UCSD-AML1 (cell line): ENCODE measurements around the gene PTPRN2.

Experiments used
- DNase-seq: peaks from one replicate; lab custom pipeline; 2025; ENCODE audit not compliant: unreplicated experiment; lab: John Stamatoyannopoulos, UW

PTPRN2 gene

GRCh38 chr7:158067219-158067930 lies 520.2 kb downstream of the PTPRN2 start:
- DNase-seq, result no peak

- no peak for DNase-seq
These were observed 521.5 kb downstream of the PTPRN2 start for GRCh38 chr7:158066085-158066484.

GRCh38 chr7:158065340-158065739 lies 522.3 kb downstream of the PTPRN2 start:
- no peak for DNase-seq

- no peak for DNase-seq
These were observed 523.0 kb downstream of the PTPRN2 start for GRCh38 chr7:158064631-158065030.

- DNase-seq, result no peak
These were observed 523.6 kb downstream of the PTPRN2 start for GRCh38 chr7:158063850-158064610.

GRCh38 chr7:158062661-158063060 lies 525.0 kb downstream of the PTPRN2 start:
- no peak for DNase-seq

GRCh38 chr7:158061884-158062656 lies 525.6 kb downstream of the PTPRN2 start:
- DNase-seq, result no peak

GRCh38 chr7:158061026-158061630 lies 526.5 kb downstream of the PTPRN2 start:
- no peak for DNase-seq

GRCh38 chr7:158060216-158060615 lies 527.4 kb downstream of the PTPRN2 start:
- DNase-seq, result no peak

- no peak for DNase-seq
These were observed 530.2 kb downstream of the PTPRN2 start for GRCh38 chr7:158057446-158057845.

- DNase-seq, result no peak
These were observed 530.9 kb downstream of the PTPRN2 start for GRCh38 chr7:158056761-158057160.

- DNase-seq, result no peak
These were observed 531.7 kb downstream of the PTPRN2 start for GRCh38 chr7:158055726-158056510.

GRCh38 chr7:158054611-158055010 lies 533.0 kb downstream of the PTPRN2 start:
- no peak for DNase-seq

GRCh38 chr7:158054081-158054480 lies 533.5 kb downstream of the PTPRN2 start:
- DNase-seq, result no peak

- no peak for DNase-seq
These were observed 534.3 kb downstream of the PTPRN2 start for GRCh38 chr7:158053183-158053915.

- no peak for DNase-seq
These were observed 535.1 kb downstream of the PTPRN2 start for GRCh38 chr7:158052381-158053060.

GRCh38 chr7:158051776-158052175 lies 535.8 kb downstream of the PTPRN2 start:
- no peak for DNase-seq

- no peak for DNase-seq
These were observed 536.5 kb downstream of the PTPRN2 start for GRCh38 chr7:158050978-158051651.
